ENCODE results near the gene CFAP299.

CFAP299 gene

DNA sequence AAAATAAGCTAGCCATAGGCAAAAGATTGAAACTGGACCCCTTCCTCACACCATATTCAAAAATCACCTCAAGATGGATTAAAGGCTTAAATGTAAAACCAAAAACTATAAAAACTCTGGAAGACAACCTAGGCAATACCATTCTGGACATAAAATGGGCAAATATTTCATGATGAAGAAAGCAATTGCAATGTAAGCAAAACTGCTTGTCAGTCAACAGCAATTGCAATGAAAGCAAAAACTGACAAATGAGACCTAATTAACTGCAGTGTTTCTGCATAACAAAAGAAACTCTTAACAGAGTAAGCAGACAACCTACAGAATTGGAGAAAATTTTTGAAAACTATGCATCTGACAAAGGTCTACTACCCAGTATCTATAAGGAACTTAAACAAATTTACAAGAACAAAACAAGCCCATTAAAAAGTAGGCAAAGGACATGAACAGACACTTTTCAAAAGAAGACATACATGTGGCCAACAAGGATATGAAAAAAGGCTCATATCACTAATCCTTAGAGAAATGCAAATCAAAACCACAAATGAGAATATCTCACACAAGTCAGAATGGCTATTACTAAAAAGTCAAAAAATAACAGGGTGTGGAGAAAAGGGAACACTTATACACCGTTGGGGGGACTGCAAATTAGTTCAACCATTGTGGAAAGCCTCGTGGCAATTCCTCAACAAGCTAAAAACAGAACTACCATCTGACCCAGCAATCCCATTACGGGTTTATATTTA is 46.7 kb downstream of the CFAP299 start:
- H3K27ac ChIP-seq, result no peak overlapping the region
- TF ChIP-seq, protein P1, sequence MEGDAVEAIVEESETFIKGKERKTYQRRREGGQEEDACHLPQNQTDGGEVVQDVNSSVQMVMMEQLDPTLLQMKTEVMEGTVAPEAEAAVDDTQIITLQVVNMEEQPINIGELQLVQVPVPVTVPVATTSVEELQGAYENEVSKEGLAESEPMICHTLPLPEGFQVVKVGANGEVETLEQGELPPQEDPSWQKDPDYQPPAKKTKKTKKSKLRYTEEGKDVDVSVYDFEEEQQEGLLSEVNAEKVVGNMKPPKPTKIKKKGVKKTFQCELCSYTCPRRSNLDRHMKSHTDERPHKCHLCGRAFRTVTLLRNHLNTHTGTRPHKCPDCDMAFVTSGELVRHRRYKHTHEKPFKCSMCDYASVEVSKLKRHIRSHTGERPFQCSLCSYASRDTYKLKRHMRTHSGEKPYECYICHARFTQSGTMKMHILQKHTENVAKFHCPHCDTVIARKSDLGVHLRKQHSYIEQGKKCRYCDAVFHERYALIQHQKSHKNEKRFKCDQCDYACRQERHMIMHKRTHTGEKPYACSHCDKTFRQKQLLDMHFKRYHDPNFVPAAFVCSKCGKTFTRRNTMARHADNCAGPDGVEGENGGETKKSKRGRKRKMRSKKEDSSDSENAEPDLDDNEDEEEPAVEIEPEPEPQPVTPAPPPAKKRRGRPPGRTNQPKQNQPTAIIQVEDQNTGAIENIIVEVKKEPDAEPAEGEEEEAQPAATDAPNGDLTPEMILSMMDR (conservative IDR thresholded peaks at IDR 0.05; ENCODE audit: low read depth), result no peak
- POLR2A ChIA-PET (ENCODE audit: low non-redundant PET), result no interaction called here
- CTCF ChIA-PET, result interaction anchor here (0.6 kb wide), 1 partner anchor 142 kb away, joined by 4 read pairs; no protein-coding TSS in a partner anchor
- DNase-seq (ENCODE audit: low spot score), result no peak

DNA sequence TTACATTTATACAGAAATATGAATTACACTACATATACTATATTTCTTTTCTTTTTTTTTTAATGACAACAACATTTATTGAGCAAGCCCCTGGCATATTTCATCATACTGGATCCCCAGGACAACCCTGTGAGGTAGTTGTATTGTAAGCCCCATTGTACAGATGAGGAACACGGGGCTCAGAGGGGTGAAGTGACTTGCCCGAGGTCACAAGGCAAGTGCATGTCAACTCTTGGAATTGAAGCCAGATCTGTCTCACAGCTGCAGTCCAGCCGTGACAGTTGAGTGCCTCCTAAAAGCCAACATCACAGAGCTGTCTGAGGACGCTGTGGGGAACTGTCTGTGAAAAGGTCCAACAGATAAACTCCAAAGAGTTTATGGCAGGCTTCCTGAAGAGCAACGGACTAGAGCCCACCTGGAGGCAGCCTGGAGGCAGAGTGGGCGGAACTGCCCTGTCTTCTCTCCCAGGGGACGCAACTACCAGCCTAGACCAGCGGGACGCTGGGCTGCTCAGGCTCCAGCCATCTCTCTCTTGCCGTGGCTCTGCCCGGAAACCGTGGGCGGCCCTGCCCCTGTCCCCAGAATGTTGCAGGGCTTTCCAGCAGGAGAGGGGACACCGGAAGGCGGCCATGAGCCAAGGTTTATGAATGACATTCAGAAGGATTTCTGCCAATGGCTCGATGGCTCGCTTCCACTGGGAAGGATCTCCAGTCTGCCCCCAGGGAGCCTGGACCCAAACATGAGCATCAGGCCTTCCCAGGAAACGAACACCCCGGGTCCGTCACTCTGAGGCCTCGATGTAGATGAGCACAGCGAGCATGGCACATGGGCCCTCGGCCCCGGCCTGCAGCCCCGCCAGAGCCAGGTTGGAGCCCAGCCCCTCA is 50.1 kb downstream of the CFAP299 start:
- DNase-seq (ENCODE audit: low spot score), result no peak
- ChIA-PET CTCF (no interaction called here), POLR2A (ENCODE audit: low non-redundant PET) (no interaction called here)
- no peak overlapping the region for H3K27ac ChIP-seq
- TF ChIP-seq, protein P1 (conservative IDR thresholded peaks at IDR 0.05; ENCODE audit: low read depth), result no peak

DNA sequence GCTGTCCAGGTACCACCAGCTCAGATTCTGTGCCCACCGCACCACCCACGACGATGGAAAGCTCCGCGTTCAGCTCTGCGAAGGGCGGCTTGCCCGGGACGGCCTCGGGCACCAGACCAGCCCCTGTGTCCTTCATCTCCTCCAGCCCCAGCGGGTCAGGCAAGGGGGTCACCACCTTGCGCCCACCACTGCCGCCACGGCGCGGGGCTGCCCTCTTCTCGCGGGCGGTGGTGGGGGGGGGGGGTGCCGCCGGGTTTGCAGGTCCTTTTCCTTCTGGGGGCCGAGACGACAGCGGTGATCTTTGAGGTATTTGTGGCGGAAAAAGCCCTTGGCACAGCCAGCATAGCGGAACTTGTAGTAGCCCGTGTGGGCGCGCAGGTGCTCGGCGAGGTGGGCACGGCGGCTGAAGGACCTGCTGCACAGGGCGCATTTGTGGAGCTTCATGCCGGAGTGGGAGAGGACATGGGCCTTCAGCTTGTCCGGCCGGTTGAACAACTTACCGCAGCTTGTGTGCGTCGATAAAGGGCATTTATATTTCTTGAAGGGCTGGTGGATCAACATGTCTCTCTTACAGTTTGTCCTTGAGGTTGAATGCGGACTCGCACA is 50.9 kb downstream of the CFAP299 start:
- DNase-seq (ENCODE audit: low spot score), result no peak
- H3K27ac ChIP-seq, result no peak overlapping the region
- CTCF ChIA-PET, result no interaction called here
- TF ChIP-seq, protein P1 (conservative IDR thresholded peaks at IDR 0.05; ENCODE audit: low read depth), result no peak
- POLR2A ChIA-PET (ENCODE audit: low non-redundant PET), result no interaction called here

DNA sequence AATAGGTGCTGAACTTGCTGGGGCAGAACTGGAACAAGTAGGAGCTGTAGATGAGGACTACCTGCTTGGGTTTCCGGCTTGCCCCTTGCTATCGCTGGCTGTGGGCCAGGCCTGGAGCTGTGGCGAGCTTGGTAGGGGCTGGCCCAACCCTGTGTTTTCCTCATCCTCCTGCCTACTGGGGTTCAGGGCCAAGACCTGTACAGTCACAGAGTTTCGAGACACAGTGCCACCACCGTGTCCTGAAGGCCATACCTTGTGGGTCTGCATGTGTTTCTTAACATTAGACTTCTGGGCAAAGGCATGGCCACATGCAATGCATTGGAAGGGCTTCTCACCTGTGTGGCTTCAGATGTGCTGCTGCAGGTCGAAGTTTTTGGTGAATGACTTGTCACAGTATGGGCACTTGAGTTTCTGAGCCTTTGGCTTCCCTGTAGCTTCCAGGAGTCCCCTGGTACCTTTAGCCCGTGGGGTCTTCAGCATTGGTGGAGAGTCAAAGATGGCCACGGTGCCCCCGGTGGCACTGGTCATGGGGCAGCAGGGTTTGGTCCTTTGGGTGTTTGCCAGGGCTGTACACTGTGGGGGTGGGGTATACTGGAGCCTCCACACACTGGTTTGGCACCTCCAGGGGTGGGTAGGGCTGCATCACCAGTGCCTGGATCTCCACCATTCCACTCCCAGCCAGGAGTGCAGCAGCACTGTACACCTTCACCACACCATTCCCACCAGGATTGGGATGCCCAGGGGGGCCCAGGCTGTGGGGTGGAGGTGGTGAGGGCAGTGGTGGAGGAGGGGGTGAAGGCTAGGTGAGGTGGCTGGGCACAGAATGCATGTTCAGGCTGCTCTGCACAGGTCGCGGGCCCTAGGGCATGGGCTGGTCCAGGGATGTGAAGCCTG is 52.1 kb downstream of the CFAP299 start:
- no peak overlapping the region for H3K27ac ChIP-seq
- ChIA-PET POLR2A (ENCODE audit: low non-redundant PET) (no interaction called here), CTCF (no interaction called here)
- TF ChIP-seq, protein P1 (conservative IDR thresholded peaks at IDR 0.05; ENCODE audit: low read depth), result no peak
- DNase-seq (ENCODE audit: low spot score), result no peak

DNA sequence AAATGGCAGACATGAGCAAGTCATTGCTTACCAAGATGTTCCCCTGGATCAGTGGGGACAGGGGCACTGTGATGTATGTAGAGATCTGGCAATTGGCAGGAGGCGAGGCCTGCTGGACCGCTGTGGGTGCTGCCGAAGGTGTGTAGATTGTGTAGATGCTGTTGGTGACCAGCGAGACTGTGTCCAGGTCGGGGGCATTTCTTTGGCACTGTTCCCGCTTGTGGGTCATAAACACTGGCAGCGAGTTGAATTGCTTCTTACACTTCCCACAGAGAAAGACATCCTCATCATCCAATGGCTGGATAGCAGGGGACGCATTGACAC is 52.7 kb downstream of the CFAP299 start:
- DNase-seq (ENCODE audit: low spot score), result no peak
- POLR2A ChIA-PET (ENCODE audit: low non-redundant PET), result no interaction called here
- CTCF ChIA-PET, result no interaction called here
- TF ChIP-seq, protein P1 (conservative IDR thresholded peaks at IDR 0.05; ENCODE audit: low read depth), result no peak
- H3K27ac ChIP-seq, result no peak overlapping the region

DNA sequence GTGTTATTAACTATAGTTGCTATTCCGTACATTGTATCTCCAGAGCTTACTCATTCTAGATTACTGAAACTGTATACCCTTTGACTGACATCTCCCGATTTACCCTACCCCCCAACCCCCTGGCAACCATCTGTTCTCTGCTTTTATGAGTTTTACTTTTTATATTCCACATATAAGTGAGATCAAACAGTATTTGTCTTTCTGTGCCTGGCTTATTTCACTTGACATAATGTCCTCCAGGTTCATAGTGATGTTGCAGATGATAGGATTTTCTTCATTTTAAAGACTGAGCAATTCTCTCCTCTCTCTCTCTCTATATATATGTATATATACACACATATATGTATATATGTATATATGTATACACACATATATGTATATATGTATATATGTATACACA is 54.6 kb downstream of the CFAP299 start:
- TF ChIP-seq, protein P1 (conservative IDR thresholded peaks at IDR 0.05; ENCODE audit: low read depth), result no peak
- H3K27ac ChIP-seq, result no peak overlapping the region
- DNase-seq (ENCODE audit: low spot score), result no peak
- CTCF ChIA-PET, result no interaction called here
- POLR2A ChIA-PET (ENCODE audit: low non-redundant PET), result no interaction called here
